ENCODE data around the gene PRXL2A.
"Not testable (repeated sequence)": the region's sequence is repeated elsewhere in the genome, so short reads cannot be mapped to it uniquely, and the experiment has no call there.

Gene PRXL2A

DNA sequence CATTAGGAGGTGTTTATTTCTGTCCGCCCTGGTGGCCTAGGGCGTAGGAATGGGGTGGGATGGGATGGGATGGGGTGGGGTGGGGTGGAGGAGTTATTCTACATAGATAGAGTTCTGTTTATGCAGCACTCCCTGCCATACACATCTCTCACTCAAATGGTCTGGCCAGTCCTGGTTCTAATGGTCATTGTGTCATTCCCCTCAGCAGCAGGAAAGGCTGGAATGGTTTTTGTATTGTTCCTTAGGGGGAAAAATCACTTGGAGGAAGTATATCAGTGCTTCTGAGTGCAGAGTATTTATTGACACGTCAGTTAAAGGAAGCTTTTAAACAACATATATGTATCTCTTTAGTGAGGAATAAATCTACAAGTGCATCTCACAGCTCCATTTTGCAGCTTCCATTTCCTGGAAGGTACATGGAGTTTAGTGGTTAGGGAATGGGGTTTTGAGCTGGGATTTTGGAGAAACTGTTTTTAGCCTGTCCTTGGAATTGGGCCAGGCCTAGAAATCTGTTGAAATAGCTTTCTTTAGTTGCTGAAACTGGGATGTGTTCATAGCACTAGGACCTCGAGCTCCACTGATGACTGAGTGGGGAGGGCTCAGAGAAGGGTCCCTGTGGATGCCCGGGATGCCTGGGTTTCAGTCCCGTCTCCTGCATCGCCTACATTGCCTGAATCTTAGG lies 54.1 kb downstream of the PRXL2A start:
- DNase-seq, result no peak

DNA sequence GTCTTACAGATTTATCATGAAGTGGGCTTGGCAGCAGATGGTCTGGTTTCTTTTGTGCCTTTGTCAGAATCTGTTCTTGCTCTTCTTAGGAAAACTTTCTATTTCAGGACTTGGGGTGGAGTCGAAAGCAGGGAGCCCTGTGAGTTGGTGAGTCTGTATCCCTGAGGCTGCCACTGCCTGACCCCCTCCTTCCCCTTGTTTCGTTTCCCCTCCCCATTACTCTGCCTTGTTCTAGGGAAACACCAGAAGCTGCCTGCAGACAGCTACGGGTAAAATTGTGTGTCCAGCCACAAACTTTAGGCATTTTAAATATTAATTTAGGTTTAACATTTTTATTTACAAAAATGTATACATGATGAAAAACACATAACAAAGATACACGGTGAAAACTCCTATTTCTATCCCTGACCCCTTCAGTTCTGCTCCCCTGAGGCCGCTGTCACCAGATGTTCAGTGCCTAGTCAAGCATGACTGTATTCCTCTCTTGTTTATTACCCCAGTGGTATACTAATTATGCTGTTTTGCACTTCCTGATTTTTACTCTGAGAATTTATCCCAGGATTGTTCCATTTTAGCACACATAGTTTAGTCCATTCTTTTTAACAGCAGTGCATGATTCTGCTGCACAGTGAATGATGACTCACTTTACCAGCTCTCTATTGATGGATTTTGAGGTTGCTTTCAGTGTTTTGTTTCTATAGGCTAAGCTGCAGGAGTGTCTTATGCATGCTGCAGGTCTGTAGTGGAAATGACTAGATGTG lies 54.8 kb downstream of the PRXL2A start:
- no peak for DNase-seq

DNA sequence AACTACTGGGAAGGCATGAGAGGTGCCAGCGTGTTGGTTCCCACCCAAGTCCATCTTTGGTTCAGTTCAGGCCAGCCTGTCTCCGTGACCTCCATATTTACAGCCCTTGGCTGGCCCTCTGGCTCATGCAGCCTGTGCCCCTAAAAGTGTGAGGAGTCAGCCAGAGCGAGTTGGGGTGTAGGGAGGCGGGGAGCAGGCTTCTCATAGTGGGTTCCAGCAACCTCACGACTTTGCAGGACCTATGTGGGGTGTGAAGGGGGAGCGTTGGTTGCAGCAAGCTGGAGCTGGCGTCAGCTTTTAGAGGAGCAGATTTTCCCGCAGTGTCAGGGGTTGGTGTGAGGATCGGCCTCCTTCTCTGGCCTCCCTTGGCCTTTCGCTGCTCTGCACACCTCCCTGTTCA lies 55.5 kb downstream of the PRXL2A start:
- DNase-seq, result no peak

DNA sequence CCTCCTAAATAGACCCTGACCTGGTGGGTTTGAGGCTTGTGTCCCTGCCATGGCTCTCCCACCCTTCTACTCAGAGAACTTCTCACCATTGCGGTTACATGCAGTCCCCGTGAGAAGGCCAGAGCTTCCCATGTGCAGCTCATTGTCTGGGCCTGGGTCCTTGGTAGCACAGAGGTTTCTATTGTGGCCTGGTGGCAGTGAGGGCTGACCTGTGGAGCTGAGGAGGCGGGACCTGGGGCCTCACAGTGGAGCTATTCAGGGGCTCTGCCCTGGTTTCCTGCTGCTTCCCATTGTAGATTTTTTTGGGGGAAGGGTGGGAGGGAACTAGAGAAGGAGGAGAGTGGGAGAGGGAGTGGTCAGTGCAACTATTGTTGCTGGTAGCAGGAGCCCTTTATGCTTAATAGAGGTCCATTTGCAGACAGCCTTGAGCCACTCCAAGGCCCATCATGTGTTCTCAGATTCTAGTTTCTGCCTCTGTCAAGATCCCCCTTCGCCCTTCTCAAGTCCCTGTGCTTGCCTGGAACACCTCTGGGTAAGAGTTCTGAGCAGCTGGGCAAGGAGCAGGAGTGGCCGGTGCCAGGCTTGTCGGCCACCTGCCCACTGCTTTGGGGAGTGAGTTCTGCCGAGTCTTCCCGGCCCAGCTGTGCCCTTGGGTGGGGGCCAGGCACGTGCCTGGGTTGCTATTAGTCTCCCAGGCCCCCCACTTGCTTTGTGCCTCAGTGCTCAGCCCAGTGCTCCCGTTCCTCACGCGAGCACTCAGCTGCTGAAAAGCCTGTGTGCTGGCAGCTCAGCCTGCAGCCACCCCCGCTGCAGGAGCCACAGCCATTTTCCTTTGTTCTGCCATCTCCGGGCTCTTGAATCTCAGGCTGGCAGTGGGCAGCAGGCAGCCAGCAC lies 56.5 kb downstream of the PRXL2A start:
- DNase-seq, result no peak

DNA sequence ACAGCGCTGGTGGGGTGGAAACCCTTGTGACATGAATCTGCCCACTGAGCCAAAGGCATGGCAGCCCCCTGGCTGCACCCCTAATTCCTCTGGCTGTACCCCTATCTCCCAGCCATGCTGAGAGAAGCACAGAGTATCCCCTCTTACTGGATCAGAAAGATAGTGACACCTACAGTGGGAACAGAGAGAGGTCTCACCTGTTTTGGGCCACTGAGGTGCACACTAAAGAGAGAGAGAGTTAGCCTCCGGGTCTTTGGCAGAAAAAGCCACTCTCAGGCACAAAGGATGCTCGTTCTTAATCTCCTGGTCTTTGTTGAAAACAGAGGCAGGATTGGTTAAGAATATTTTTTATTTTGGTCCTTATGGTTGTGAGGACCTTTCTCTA lies 57.1 kb downstream of the PRXL2A start:
- no peak for DNase-seq

DNA sequence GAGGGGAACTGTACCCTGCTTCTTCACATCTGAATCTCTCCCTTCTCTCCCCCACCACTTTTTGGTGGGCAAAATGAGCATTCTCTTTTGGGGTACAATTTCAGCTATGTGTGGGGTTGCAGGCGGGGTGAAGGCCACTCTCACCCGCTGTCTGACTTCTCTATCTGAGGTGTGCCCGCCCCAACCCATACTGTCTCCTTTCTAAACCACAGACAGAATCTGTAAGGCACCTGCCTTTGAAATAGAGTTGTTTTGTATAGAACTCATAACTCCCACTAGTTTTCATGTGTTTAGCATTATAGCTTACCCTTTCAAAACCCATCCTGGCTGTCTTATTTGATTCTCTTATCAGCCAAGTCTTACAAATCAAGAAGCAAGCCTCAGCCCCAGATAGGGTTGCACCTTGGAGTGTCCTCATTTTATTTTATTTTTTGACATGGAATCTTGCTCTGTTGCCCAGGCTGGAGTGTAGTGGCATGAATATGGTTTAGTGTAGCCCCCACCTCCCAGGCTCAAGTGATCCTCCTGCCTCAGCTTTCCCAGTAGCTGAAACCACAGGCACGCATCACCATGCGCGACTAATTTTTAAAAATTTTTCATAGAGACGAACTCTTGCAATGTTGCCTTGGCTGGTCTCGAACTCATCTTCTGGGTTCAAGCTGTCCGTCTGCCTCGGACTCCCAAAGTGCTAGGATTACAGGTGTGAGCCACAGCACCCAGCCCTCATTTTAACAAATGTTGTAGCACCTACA lies 57.7 kb downstream of the PRXL2A start:
- DNase-seq, result no peak

DNA sequence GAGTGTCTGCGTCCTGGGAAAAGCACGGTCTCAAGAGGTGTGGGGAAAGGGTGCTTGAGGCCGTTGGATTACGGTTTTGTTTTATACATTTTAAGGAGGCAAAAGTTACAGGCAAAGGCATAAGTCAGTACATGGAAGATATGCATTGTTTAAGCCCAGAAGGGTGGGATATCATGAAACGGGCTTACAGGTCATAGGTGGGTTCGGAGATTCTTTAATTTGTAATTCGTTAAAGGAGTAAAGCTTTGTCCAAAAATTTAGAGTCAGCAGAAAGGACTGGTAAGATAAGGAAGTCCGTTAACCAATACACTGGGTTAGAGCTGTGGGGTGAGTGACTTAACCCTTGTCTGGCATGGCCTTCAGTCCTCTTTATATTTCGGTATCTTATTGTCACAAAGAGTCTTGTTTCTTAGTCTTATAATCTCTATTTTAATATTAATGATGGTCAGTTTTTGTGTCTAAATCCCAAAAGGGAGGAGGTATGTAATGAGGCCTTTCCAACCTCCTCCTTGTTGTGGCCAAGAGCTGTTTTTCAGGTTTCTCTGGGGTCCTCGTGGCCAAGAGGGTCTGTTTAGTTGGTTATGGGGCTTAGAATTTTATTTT lies 58.5 kb downstream of the PRXL2A start:
- no peak for DNase-seq

DNA sequence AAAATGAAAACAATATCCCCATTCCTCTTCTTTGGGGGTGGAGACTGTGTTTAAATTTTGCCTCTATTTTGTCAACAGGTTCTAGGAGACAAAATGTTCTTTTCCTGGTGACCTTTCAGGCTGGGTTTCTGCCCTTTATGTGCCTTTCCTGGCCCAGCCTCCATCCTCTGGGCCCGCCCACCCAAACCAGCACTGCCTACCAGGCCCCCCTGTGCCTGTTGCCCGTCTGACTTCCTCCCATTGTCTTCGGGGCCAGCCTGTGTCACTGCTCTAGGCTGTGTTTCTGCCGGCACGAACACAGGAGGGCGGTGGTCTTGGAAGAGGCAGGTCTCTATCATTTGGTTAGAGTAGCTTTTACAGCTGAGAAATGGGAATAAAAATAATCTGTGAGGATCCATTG lies 59.7 kb downstream of the PRXL2A start:
- DNase-seq, result no peak

DNA sequence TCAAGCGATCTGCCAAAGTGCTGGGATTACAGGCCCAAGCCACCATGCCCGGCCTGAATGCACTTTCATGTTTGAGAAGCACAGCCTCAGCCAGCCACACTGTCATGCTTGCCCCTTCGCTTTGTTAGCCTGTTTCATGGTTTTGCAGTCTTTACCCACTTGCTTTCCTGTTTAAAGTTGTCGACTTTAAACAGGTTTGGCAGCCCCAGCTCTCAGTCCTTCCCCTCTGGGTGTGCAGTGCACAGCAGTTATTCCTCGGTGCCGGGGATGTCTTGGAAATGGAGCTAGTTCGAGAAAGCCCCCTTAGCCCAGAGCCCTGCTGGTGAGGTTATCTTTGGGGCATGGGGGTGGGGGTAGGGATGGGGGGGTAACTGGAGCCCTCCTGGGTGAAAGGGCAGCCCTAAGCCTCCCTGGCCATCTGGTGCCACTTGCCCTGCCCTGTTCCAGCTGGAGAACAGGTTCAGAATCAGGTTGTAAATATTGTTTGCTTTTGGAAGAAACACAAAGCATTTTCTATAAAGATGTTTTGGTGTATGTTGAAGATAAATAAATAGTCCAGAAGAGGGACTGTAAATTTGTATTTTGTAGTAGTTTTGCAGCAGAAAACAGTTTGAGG lies 60.6 kb downstream of the PRXL2A start:
- no peak for DNase-seq

DNA sequence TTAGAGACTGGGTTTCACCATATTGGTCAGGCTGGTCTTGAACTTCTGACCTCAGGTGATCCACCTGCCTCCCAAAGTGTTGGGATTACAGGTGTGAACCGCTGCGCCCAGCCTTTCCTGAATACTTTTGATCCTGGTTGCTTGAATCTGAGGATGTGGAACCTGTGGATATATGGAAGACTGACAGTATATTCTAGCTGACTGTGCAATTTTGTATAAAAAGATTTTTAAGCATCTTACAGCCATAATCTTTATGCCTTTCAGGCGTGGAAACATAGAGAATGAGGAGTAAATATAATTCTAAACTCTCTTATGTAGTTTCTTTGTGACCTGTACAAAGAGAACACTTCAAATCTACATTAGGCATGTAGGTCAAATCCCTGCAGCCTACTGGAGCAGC lies 61.9 kb downstream of the PRXL2A start:
- no peak for DNase-seq

DNA sequence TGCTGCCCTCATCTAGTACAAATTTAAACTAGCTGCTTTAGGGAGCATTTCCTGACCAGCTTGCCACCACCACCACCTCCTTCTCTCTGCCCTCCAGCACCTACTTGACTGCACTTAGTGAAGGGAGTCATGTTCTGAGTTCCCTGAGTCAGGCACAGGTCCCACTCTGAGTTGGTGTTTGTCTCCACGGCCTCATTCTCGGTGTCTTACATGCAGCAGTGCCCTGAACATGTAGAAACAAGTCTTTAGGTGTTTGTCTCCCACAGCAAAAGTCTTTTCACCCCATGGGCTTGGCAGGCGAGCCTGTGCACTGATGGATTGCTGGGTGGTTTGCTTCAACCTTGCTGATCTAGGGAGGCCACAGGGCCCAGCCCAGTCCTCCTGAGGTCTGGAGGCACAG lies 62.6 kb downstream of the PRXL2A start:
- no peak for DNase-seq

DNA sequence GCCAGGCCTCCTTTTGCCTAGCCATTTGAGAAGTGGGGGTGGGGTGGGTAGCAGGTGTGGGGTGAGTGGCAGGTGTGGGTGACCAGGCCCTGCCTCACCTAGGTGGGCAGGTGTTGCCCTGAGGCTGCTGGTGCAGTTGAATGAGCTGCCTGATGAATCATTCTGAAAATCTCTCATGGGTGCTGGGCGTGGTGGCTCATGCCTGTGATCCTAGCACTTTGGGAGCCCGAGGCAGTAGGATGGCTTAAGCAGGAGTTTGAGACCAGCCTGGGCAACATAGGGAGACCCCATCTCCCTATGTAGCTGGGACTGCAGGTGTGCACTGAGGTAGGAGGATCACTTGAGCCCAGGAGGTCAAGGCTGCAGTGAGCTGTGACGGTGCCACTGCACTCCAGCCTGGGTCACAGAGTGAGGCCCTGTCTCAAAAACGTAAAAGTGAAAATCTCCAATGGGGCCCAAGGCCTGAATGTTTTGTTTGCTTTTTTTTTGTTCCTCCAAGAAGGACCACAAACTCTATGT lies 63.4 kb downstream of the PRXL2A start:
- peak; percentile 13 for DNase-seq

DNA sequence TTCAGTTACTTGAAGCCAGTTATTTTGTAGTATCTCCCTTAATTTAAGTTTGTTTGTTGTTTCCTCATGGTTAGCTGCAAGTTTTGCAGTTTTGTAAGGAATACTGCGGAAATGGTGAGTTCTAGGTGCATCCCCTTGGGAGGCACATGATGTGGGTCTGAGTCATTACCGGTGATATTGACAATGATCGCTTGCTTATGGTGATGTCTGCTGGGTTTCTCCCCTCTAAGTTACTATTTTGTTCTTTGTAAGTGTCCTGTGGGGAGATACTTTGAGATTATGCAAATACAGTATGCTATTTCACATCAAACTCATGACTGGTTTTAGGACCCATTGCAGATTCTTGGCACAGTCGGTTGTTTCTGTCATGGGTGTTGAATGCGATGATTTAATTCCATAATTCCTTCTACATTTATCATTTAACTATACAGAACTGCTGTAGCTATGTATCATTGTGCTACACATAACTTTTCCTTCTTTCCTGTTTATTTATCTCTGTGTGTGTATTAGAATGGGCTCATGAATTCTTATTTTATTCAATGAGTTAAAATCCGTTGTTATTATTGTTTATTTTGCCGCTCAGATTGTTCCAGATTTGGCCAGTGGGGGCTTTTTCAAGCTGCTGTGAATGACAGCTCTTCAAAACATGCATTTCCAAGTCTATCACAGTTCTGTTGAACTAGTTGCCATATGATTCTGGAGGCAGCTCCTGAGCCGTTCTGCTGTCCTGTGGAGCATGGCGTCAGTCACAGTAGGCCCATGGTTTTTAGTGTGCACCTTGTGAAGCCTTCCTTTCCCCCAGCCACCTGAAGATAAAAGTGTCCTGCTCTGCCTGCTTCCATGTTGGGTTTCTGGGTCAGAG lies 64.1 kb downstream of the PRXL2A start:
- peak; percentile 73 for DNase-seq

DNA sequence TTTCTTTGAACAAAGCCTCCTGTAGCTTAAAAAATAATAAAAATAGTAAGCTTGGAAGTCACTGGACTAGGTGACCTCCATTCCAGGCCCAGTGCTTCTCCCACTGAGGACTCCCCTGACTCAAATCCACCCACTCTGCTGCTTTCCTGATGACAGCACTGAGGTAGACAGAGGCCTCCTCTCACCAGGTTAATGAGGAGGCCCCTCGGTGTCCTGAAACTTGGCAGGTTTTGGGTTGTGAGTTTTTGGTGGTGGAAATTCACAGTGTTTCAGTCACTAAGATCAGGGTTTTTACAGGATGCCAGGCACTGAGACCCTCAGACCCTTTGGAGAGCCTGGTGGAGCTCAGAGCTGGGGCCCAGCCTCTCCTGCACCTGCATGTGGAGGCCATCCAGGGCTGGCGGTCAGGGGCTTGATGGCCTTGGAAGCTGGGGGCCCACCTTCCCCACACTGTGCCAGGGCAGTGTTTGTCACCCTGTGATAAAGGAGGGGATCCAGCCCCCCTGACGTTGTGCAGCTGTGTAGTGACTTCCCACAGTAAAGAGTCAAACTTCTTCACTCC lies 64.8 kb downstream of the PRXL2A start:
- no peak for DNase-seq

DNA sequence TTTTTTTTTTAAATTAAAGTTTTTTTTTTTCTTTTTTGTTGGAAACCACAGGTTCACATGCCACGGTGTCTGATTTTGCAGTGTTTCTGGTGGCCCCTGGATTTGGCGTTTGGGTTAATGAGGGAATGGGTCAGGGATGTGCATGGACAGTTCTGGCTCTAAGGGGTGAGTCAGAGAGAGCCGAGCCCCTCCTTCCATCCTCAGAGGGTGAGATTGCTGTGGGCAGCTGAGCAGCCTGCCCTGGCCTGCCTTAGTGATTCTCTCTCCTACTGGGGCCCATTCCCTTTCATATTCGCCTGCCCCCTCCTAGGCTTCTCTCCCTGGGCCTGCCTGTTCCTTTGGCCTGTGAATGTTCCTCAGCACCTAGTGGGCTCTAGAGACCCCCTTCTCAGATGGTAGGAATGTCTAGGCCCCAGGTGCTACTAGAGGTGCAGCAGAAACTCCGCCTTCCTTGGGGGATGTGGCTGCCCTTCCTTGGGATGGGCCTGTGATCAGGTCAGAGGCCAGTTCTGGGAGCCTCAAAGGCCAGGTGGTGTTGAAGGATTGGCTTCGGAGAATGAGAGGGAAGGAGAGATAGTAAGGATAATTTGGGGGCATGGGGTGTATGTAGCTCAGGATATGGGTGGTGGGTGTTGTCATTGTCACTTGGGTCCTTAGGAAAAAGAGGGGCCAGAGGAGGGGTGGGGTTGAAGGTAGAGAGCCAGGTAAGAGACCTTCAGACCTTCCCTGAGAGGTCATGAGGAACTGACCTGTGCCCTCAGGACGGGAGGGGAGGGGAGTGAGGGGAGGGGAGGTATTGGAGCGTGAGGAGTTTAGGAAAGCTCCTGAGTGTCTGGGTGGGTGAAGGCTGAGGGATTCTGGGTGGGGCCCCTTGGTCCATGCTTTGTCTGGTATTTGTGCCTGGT lies 65.6 kb downstream of the PRXL2A start:
- peak; percentile 73 for DNase-seq

DNA sequence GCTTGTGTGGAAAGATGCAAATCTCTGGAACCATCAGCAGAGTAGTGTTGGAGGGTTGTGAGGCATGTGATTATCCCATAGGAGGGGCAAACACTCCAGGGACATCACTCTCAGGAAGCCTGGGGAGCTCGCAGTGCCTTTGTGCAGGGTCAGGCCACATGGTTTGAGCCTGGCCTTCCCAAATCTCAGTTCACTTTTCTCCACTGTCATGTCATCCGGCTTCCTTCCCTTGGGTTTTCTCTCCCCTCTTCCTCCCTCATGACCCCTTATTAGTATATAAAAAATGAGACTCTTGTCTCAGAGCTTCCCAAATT lies 66.2 kb downstream of the PRXL2A start:
- DNase-seq, result no peak

DNA sequence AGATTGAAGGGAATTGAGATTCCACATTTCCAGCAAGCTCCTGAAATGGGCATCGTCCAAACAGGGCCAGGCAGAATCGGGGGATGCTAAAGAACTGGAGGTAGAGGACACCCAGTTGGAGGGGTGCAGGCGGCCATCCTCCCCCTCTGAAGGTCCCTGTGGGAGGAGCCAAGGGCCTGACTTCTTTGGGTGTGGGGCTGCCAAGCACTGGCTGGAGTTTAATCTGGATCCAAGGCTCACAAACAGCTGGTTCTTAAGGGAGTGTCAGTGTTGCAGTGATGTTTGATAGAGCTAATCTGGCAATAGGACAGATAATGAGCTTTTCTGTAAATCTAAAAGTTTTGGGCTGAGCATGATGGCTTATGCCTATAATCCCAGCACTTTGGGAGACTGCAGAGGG lies 66.6 kb downstream of the PRXL2A start:
- DNase-seq, result no peak

DNA sequence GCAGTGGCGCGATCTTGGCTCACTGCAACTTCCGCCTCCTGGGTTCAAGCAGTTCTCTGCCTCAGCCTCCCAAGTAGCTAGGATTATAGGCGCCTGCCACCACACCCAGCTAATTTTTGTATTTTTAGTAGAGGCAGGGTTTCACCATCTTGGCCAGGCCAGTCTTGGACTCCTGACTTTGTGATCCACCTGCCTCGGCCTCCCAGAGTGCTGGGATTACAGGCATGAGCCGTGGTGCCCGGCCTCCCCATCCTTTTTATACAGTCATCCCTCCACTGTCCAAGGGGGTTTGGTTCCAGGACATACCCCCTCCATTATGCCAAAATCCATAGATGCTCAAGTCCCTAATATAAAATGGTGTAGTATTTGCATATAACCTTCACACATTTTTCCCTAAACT lies 67.3 kb downstream of the PRXL2A start:
- DNase-seq, result not testable (repeated sequence)

DNA sequence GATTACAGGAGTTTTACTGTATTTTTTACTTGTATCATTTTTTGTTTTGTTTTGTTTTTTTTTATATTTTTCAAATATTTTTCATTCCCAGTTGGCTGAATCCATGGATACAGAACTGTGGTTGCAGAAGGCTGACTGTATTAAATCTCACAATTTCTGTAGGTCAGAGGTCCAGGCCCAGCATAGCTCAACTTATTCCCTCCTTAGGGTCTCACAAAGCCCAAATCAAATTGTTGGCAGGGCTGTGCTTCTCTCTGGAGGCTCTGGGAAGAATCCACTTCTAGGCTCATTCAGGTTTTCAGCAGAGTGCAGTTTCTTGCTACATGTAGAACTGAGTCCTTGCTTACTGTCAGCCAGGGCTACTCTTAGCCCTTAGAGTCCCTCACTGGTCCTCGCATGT lies 68.3 kb downstream of the PRXL2A start:
- DNase-seq, result no peak

DNA sequence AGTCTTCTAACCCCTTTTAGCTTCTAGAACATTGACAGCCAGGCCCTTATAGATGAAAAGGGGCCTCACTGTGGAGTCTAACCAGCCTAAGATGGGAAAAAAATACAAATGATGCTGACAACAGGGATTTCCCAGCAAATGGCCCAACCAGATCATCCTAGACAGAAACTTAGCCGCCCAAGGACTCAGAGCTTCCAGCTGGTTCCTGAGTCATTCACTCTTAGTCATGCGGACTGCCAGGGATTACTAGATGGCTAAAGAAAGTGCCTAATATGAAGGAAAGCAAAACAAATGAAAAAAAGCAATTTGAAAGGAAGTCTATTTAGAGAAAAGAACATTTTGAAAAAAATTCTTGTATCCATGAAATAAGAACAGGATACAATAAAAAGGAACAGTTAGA lies 69.5 kb downstream of the PRXL2A start:
- DNase-seq, result peak; percentile 83

Measured in kidney glomerular epithelial cell (primary cell).